Chondrocyte (in vitro differentiated cells): ENCODE data around the gene BAG3. TPM values are rescaled to one million over a fixed set of nuclear protein-coding genes. Genes with fewer than 3 reads are reported as not detected.

ENCODE experiments used
- DNase-seq: peaks from one replicate; pipeline ENCODE4 v3.0.0; 2021; ENCODE audit warnings: mixed read lengths, low spot score
- H3K27ac Mint-ChIP-seq: one replicate; pipeline ENCODE4 v1.8.0; 2021; ENCODE audit warnings: mild to moderate bottlenecking, moderate library complexity, mixed read lengths; ENCODE audit not compliant: unreplicated experiment
- H3K27me3 Mint-ChIP-seq: 2 replicates; pipeline ENCODE4 v1.8.0; 2021; ENCODE audit warnings: low read depth, mixed read lengths
- H3K36me3 Mint-ChIP-seq: 2 replicates; pipeline ENCODE4 v1.8.0; 2021; ENCODE audit warnings: low read depth, mixed read lengths
- H3K4me1 Mint-ChIP-seq: 2 replicates; pipeline ENCODE4 v1.8.0; 2021; ENCODE audit warnings: low read depth, mild to moderate bottlenecking, mixed read lengths
- H3K4me3 Mint-ChIP-seq: one replicate; pipeline ENCODE4 v1.8.0; 2021; ENCODE audit warnings: mild to moderate bottlenecking, moderate library complexity, mixed read lengths; ENCODE audit not compliant: unreplicated experiment
- H3K9me3 Mint-ChIP-seq: 2 replicates; pipeline ENCODE4 v1.8.0; 2021; ENCODE audit warnings: low read depth, mixed read lengths
- long read RNA-seq: library from polyadenylated mRNA; stranded (forward); transcript quantifications from one replicate; pipeline ENCODE4 v2.0.0, GENCODE V29; 2021
- total RNA-seq: library from RNA; stranded (reverse); gene quantifications from 3 replicates; pipeline ENCODE4 v1.2.1, GENCODE V29; 2021
- TF ChIP-seq, protein P1 (sequence below): fragments of 200-600 bp; sonication (generic); IDR thresholded peaks from 2 replicates; pipeline ENCODE4 v1.5.0; 2021; ENCODE audit warnings: antibody characterized with exemption, mild to moderate bottlenecking, moderate library complexity

Gene BAG3
- 54.0 to 63.6 TPM (median 62.0 TPM) in 3 replicates for total RNA-seq
- long read RNA-seq, transcript BAG3-201 (4 exons, 2,571 nt), result major isoform, 104 of 145 reads
- long read RNA-seq, partial matches to known transcripts, result 26 of 145 reads
- long read RNA-seq, other reads (novel, unspliced or antisense), result 15 of 145 reads

GRCh38 chr10:119650692-119651513, at the start of gene BAG3:
BAG3 (plus strand) TSS chr10:119651380; CDS start chr10:119651676, 296 bp downstream.
- H3K4me3 Mint-ChIP-seq, result peak within 1 kb of the TSS; percentile 93
- TF ChIP-seq, protein P1, sequence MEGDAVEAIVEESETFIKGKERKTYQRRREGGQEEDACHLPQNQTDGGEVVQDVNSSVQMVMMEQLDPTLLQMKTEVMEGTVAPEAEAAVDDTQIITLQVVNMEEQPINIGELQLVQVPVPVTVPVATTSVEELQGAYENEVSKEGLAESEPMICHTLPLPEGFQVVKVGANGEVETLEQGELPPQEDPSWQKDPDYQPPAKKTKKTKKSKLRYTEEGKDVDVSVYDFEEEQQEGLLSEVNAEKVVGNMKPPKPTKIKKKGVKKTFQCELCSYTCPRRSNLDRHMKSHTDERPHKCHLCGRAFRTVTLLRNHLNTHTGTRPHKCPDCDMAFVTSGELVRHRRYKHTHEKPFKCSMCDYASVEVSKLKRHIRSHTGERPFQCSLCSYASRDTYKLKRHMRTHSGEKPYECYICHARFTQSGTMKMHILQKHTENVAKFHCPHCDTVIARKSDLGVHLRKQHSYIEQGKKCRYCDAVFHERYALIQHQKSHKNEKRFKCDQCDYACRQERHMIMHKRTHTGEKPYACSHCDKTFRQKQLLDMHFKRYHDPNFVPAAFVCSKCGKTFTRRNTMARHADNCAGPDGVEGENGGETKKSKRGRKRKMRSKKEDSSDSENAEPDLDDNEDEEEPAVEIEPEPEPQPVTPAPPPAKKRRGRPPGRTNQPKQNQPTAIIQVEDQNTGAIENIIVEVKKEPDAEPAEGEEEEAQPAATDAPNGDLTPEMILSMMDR, result no peak
- peak within 1 kb of the TSS; percentile 91 for H3K27ac Mint-ChIP-seq
- no peaks in the 10 kb centered on the region for H3K36me3 Mint-ChIP-seq
- H3K27me3 Mint-ChIP-seq, result no peaks in the 10 kb centered on the region
- H3K4me1 Mint-ChIP-seq, result peaks cover 35% of the 10 kb centered on the region
- no peaks in the 10 kb centered on the region for H3K9me3 Mint-ChIP-seq
- no peak for DNase-seq

- DNase-seq, result no peak
- TF ChIP-seq, protein P1, result peak; percentile 38
Measured at GRCh38 chr10:119602241-119603095, 48.7 kb upstream of the BAG3 start.

GRCh38 chr10:119604468-119604867, 46.7 kb upstream of the BAG3 start:
- no peak overlapping the region for H3K4me3 Mint-ChIP-seq
- H3K9me3 Mint-ChIP-seq, result no peaks in the 10 kb centered on the region
- H3K36me3 Mint-ChIP-seq, result no peaks in the 10 kb centered on the region
- H3K27me3 Mint-ChIP-seq, result no peaks in the 10 kb centered on the region
- TF ChIP-seq, protein P1, result no peak
- no peak overlapping the region for H3K27ac Mint-ChIP-seq
- H3K4me1 Mint-ChIP-seq, result peaks cover 4% of the 10 kb centered on the region
- no peak for DNase-seq

More at GRCh38 chr10:119602241-119603095, 48.7 kb upstream of the BAG3 start:
- Mint-ChIP-seq H3K27me3 (no peaks in the 10 kb centered on the region), H3K27ac (no peak overlapping the region), H3K9me3 (peaks cover 5% of the 10 kb centered on the region), H3K4me1 (peaks cover 3% of the 10 kb centered on the region), H3K36me3 (peaks cover 2% of the 10 kb centered on the region), H3K4me3 (no peak overlapping the region)

- Mint-ChIP-seq H3K4me1 (peaks cover 4% of the 10 kb centered on the region), H3K4me3 (peak overlapping the region; percentile 52), H3K27ac (no peak overlapping the region), H3K9me3 (no peaks in the 10 kb centered on the region), H3K27me3 (no peaks in the 10 kb centered on the region), H3K36me3 (no peaks in the 10 kb centered on the region)
- TF ChIP-seq, protein P1, result peak; percentile 83
- no peak for DNase-seq
Measured at GRCh38 chr10:119608316-119609155, 42.6 kb upstream of the BAG3 start.
